ENCODE results near the gene L3MBTL4.

L3MBTL4 gene

GRCh38 chr18:5967666-5968065 lies 447.0 kb downstream of the L3MBTL4 start:
- no peak for DNase-seq

- DNase-seq = no peak
These were observed 447.7 kb downstream of the L3MBTL4 start for GRCh38 chr18:5967007-5967406.

- no peak for DNase-seq
These were observed 448.2 kb downstream of the L3MBTL4 start for GRCh38 chr18:5966514-5966913.

GRCh38 chr18:5964996-5965395 lies 449.7 kb downstream of the L3MBTL4 start:
- DNase-seq = no peak

- DNase-seq = no peak
These were observed 450.1 kb downstream of the L3MBTL4 start for GRCh38 chr18:5964596-5964995.

GRCh38 chr18:5964108-5964507 lies 450.6 kb downstream of the L3MBTL4 start:
- DNase-seq = no peak

GRCh38 chr18:5963267-5963666 lies 451.4 kb downstream of the L3MBTL4 start:
- DNase-seq = no peak

GRCh38 chr18:5962362-5962761 lies 452.3 kb downstream of the L3MBTL4 start:
- no peak for DNase-seq

GRCh38 chr18:5961828-5962150 lies 452.9 kb downstream of the L3MBTL4 start:
- DNase-seq = no peak

GRCh38 chr18:5961097-5961827 lies 453.4 kb downstream of the L3MBTL4 start:
- DNase-seq = no peak

GRCh38 chr18:5958822-5959221 lies 455.9 kb downstream of the L3MBTL4 start:
- DNase-seq = no peak

GRCh38 chr18:5955861-5956260 lies 458.9 kb downstream of the L3MBTL4 start:
- DNase-seq = no peak

- DNase-seq = no peak
These were observed 463.1 kb downstream of the L3MBTL4 start for GRCh38 chr18:5951515-5952091.

- no peak for DNase-seq
These were observed 465.9 kb downstream of the L3MBTL4 start for GRCh38 chr18:5948781-5949180.

- DNase-seq = no peak
These were observed 466.5 kb downstream of the L3MBTL4 start for GRCh38 chr18:5948237-5948636.

GRCh38 chr18:5944448-5944847 lies 470.3 kb downstream of the L3MBTL4 start:
- no peak for DNase-seq

GRCh38 chr18:5943514-5943913 lies 471.2 kb downstream of the L3MBTL4 start:
- peak in 7 of 58 donors; percentile 4 to 20 (median 19) for DNase-seq

GRCh38 chr18:5942591-5942990 lies 472.1 kb downstream of the L3MBTL4 start:
- no peak for DNase-seq

GRCh38 chr18:5941890-5942289 lies 472.8 kb downstream of the L3MBTL4 start:
- DNase-seq = no peak

GRCh38 chr18:5939801-5940667 lies 474.7 kb downstream of the L3MBTL4 start:
- no peak for DNase-seq

GRCh38 chr18:5937795-5938194 lies 476.9 kb downstream of the L3MBTL4 start:
- DNase-seq = no peak

- no peak for DNase-seq
These were observed 477.6 kb downstream of the L3MBTL4 start for GRCh38 chr18:5937121-5937520.
